AG09319 (cell line): ENCODE data around the gene TTC24.

Source experiments
- DNase-seq: peaks from one replicate; pipeline ENCODE4 v3.0.0-alpha.2; 2010; ENCODE audit warnings: low read depth; ENCODE audit errors: extremely low read depth
- TF ChIP-seq, protein P1 (sequence below): IDR thresholded peaks from 2 replicates; pipeline ENCODE4 v1.5.1; 2011; ENCODE audit warnings: low read depth, mild to moderate bottlenecking, inconsistent platforms, low read length, moderate library complexity

TTC24 gene

DNA sequence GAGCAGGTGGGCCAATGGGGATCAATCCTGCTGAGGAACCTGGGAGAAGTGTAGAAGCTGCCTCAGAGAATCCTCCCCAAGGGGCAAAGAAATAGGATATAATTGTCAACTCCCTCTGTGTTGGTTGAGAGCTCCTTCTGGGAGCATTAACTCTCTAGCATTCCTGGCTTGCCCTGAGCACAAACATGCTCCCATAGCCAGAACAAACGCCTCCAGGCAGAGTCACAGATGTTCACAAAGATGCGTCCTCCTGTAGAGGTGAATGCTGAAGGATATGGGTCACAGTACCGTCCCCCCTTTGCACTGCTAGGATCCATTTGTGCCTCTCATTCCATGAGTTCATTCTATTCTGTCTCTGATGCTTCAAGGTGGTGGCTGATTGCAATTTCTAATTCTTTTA is 52.8 kb downstream of the TTC24 start:
- no peak for DNase-seq
- TF ChIP-seq, protein P1, sequence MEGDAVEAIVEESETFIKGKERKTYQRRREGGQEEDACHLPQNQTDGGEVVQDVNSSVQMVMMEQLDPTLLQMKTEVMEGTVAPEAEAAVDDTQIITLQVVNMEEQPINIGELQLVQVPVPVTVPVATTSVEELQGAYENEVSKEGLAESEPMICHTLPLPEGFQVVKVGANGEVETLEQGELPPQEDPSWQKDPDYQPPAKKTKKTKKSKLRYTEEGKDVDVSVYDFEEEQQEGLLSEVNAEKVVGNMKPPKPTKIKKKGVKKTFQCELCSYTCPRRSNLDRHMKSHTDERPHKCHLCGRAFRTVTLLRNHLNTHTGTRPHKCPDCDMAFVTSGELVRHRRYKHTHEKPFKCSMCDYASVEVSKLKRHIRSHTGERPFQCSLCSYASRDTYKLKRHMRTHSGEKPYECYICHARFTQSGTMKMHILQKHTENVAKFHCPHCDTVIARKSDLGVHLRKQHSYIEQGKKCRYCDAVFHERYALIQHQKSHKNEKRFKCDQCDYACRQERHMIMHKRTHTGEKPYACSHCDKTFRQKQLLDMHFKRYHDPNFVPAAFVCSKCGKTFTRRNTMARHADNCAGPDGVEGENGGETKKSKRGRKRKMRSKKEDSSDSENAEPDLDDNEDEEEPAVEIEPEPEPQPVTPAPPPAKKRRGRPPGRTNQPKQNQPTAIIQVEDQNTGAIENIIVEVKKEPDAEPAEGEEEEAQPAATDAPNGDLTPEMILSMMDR, result no peak
